ENCODE data around the gene CMPK2. TPM values are rescaled to one million over a fixed set of nuclear protein-coding genes. Genes with fewer than 3 reads are reported as not detected.
A peak's percentile ranks its signal among the peaks of the same experiment; 100 is the strongest.

CMPK2 gene
- total and polyA plus RNA-seq, 9 of the 15 experiments (the other 6 are each of a cell fraction or from before 2014, with no cell fraction given) = 2.6 to 10.5 (median 5.0) TPM

DNA sequence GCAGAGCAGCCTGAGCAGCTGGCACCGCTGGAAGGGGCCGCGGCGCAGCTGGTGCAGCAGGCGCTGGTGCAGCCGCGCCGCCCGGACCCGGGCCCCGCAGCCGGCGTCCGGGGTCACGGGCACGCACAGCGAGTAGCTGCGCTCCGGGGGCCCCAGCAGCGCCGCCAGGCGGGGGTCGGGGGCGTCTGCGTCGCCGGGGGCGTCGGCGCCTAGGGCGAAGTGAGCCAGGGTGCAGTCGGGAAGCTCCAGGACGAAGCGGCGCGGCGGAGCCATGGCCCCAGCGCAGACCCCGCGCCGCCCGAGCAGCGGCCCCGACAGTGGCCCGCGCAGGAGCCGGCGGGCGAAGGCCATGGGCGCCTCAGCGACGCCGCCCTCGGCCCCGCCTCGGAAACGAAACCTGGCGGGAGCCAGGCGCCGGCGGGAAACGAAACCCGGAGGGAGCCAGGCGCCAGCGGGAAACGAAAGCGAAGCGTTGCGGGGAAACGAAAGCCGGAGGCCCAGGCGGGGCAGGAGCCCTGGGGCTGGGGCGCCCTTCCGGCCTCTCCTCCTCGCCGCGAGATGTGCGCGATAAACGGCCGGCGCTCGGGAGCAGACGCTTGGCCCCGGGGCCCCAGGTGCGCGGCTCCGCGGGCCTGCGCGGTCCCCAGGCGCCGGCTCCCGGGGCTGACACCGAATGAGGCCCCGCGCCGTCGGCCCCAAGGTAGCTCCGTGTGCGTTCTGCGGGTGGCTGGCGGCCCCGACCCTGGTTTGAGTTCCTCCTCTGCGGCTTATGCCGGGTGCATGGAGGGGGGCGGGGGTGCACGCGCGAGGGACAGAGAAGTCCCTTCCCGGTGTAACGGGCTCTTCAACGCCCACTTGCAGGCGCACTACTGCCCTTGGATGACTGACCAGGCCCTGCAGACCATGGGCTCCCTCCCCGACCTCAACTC, at the start of gene CMPK2 (continued):
- TF ChIP-seq CHD7 (IDR thresholded peaks at IDR 0.05; ENCODE audit: low read depth, low read length) (no peak), ATF4 (CRISPR knock-in tag; IDR thresholded peaks at IDR 0.05) (no peak), CTBP1 (IDR thresholded peaks at IDR 0.05; ENCODE audit: borderline replicate concordance) (no peak; the same call in 1 of the 2 replicates), ZNF589 (CRISPR knock-in tag; IDR thresholded peaks at IDR 0.05; ENCODE audit: low read depth) (0 out of 2 replicates have a peak, but pooled peaks have one; percentile 50), PHF8 (IDR thresholded peaks at IDR 0.05; ENCODE audit: borderline replicate concordance, low read length) (peak; percentile 63; the same call in 1 of the 2 replicates), FUS (optimal IDR thresholded peaks at IDR 0.05; ENCODE audit: low read depth, low read length) (no peak), ZNF695 (CRISPR knock-in tag; IDR thresholded peaks at IDR 0.05) (no peak), ESRRB (CRISPR knock-in tag; IDR thresholded peaks at IDR 0.05; ENCODE audit: borderline replicate concordance) (no peak)
- TF ChIP-seq, protein P1, sequence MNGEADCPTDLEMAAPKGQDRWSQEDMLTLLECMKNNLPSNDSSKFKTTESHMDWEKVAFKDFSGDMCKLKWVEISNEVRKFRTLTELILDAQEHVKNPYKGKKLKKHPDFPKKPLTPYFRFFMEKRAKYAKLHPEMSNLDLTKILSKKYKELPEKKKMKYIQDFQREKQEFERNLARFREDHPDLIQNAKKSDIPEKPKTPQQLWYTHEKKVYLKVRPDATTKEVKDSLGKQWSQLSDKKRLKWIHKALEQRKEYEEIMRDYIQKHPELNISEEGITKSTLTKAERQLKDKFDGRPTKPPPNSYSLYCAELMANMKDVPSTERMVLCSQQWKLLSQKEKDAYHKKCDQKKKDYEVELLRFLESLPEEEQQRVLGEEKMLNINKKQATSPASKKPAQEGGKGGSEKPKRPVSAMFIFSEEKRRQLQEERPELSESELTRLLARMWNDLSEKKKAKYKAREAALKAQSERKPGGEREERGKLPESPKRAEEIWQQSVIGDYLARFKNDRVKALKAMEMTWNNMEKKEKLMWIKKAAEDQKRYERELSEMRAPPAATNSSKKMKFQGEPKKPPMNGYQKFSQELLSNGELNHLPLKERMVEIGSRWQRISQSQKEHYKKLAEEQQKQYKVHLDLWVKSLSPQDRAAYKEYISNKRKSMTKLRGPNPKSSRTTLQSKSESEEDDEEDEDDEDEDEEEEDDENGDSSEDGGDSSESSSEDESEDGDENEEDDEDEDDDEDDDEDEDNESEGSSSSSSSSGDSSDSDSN (IDR thresholded peaks at IDR 0.05; ENCODE audit: borderline replicate concordance in 1 of 2, low read depth in 2 of 2, low read length in 2 of 2) = peak; percentile 96 to 98

All from K562 (cell line).